DMS53 (cell line): ENCODE results near the gene SRGAP1.
A peak's percentile ranks its signal among the peaks of the same experiment; 100 is the strongest.

Source experiments
- DNase-seq: peaks from one replicate; lab custom pipeline; 2025; lab: John Stamatoyannopoulos, UW

SRGAP1 gene

DNA sequence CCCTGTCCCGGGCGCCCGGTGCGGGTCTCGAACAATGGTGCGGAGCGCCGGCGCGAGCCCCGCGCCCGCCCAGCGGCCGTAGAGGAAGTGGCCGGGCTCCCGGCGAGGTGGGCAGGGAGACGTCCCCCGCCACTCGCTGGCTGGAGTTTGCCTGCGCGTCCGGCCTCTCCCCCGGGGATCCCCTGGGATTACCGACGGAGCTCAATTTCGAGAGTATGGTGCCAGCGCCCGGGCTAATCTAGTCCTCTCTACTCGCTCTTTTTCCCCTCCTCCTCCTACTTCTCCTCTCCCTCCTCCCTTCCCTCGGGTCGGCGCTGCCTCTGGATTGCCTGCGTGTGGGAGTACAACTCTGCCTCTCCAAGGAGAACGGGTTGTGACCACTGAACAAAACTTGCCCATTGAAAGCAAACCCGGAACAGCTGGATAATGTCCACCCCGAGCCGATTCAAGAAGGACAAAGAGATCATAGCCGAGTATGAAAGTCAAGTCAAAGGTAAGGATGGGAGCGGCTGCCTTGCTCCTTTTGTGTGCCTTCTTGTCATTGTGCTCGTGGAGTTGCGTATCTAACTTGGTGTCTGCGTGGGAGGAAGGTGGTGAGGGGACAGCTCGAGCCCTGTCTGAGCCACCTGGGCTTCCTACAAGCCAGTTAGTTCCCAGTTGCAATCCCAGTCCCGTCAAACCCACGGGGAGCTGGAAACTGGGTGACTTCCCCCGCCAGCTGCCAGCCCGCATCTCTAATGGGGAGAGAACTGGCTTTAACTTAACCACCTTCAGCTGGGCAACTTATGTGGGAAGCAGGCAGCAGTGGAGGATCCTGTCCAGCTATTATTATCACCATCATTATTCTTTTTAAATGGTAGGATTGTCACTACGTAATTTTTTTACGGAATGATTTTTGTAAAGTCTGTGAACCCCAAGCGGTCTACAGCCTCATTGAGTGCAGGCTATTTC is at the start of gene SRGAP1:
TSS of gene SRGAP1 (plus strand) at position 310 of the 951 bp plus-strand sequence. CDS start at position 427, 117 bp downstream.
- DNase-seq, result peak; percentile 83

DNA sequence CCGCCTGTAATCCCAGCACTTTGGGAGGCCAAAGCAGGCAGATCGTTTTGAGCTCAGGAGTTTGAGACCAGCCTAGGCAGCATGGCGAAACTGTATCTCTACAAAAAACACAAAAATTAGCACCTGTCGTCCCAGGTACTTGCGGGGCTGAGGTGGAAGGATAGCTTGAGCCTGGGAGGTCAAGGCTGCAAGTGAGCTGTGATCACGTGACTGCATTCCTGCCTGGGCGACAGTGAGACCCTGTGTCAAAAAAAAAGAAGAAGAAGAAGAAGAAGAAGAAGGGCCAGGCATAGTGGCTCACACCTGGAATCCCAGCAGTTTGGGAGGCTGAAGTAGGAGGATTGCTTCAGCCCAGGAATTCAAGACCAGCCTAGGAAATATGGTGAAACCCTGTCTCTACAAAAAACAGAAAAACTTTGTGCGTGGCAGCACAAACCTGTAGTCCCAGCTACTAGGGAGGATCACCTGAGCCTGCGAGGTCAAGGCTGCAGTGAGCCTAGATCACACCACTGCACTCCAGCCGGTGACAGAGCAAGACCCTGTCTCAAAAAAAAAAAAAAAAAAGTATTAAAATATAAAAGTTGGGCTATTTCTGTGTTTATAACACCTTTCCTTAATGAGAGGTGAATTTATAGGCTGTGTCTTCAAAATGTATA is 49.3 kb upstream of the SRGAP1 start:
- no peak for DNase-seq

DNA sequence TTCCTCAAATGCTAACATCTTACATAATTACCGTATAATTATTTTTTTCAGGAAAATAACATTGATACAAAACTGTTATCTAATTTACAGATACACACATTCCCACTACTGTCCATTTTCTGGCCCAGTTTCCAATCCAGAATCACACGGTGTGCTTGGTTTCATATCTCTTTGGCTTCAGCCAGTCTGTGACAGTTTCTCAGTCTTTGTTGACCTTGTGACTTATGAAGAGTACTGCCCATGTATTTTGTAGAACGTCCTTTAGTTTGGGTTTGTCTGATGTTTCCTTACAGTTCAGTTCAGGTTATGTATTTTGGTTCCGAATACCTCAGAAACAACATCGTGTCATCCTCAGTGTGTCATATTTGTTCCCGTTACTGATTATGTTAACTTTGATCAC is 48.6 kb upstream of the SRGAP1 start:
- DNase-seq, result no peak

DNA sequence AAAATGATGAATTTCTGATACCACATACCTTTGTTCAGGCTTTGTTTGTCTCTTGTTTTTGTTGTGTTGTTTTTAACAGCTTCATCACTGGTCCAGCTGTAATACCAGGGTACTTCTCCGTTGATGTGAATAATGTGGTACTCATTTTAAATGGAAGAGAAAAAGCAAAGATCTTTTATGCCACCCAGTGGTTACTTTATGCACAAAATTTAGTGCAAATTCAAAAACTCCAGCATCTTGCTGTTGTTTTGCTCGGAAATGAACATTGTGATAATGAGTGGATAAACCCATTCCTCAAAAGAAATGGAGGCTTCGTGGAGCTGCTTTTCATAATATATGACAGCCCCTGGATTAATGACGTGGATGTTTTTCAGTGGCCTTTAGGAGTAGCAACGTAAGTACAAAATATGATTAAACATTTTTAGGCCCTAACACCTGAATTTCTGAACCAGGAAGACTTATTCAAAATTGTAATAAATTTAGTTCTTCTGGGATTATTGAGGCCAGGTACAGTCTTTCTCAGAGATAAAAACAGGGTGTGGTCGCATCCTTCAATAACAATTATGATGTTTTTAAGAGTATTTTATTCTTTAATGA is 42.4 kb upstream of the SRGAP1 start:
- peak; percentile 82 for DNase-seq

DNA sequence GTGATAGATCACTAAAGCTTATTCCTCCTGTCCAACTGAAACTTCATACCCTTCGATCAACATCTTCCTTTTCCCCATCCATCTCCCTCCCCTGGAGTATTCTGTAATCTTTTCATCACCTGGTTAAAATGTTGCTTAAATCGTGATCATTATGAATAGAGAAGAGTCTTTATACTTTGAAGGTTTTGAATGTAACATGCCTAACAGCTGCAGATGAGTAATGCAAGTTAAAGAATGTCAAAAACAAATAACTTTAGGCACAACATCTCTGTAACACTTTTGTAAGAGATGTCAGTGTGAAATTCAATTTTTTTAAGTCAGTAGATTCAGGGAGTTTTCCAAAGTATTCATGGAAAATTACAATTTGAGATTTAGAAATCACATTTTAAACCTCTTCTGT is 39.8 kb upstream of the SRGAP1 start:
- no peak for DNase-seq

DNA sequence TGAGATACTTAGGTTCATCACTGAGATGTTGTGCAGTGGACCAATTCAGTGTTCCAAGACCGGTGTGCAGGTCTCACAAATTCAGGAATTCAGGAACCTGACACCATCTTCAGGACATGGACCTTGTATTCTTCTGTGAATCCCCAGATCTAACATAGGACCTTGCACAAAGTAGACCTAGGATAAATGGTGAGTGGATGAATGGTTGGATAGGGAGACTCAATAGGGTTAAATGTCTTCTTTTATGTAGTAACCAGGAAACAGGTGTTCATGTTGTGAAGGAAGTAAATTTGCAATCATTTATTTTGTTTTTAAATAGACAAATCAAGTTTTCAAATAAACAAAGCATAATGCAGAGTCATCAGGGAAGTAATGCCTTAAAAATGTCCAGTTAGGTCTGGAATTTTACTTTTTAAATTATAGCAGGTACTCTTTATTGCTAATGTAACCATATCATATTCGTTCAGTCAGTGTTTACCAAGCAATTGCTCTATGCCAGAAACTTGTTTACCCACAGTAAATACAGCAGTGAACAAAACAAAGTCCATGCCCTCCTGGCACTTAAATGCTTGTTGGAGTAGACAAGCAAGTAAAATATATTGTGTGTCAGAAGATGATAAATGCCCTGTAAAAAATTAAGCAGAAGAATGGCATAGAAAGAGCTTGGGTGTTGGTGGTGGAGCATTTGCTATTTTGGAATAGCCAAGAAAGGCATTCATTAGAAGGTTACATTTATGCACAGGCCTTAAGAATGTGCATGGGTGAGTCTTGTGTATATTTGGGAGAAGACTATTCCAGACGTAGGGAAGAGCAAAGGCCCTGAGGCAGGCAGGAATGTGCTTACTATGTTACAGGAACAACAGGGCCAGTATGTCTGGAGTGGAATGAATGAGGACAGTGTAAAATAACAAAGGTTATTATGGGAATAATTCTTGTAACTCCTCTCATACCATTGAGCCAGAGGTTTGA is 38.5 kb upstream of the SRGAP1 start:
- DNase-seq, result peak; percentile 97

DNA sequence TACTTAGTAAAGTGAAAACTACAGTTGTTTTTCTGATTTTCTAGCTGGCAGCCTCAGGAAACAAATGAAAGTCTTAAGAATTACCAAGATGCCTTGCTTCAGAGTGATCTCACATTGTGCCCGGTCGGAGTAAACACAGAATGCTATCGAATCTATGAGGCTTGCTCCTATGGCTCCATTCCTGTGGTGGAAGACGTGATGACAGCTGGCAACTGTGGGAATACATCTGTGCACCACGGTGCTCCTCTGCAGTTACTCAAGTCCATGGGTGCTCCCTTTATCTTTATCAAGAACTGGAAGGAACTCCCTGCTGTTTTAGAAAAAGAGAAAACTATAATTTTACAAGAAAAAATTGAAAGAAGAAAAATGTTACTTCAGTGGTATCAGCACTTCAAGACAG is 35.9 kb upstream of the SRGAP1 start:
- DNase-seq, result no peak

DNA sequence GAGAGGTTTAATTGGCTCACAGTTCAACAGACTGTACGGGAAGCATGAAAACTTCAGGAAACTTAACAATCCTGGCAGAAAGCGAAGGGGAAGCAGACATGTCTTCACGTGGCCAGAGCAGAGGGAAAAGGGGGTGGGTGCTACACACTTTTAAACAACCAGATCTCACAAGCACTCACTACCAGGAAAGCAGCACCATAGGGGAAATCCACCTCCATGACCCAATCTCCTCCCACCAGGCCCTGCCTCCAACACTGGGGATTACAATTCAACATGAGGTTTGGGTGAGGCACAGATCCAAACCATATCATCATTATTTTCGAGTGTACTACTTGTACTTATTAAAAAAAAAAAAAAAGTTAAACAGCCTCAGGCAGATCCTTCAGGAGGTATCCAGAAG is 34.9 kb upstream of the SRGAP1 start:
- no peak for DNase-seq

DNA sequence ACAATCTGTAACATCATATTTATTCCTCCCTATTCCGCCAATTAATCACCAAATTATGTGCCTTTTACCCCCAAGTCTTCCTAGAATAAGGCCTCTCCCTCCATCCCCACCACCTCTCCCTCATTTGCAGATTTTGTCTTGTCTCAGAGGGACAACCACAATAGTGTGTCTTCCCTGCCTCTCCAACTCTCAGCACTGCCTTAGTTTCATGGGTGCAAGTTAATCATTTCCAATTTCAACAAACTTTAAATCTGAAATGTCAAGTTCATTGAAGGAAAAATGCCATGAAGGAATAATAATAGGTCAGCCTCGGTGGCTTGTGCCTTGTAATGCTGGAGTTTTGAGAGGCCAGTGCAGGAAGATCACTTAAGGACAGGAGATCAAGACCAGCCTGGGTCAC is 33.2 kb upstream of the SRGAP1 start:
- DNase-seq, result no peak

DNA sequence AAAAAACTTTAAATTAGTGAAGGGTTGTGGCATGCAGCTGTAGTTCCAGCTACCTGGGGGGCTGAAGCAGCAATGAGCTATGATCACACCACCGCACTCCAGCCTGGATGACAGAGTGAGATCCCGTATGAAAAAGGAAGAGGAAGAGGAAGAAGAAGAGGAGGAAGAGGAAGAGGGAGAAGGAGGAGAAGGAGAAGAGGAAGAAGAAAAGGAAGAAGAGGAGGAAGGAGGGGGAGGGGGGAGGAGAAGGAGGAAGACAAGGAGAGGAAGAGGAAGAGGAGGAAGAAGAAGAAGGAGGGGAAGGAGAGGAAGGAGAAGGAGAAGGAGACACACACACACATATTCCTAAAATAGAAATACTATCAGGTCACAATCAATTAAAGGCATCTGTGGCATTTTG is 32.7 kb upstream of the SRGAP1 start:
- DNase-seq, result no peak

DNA sequence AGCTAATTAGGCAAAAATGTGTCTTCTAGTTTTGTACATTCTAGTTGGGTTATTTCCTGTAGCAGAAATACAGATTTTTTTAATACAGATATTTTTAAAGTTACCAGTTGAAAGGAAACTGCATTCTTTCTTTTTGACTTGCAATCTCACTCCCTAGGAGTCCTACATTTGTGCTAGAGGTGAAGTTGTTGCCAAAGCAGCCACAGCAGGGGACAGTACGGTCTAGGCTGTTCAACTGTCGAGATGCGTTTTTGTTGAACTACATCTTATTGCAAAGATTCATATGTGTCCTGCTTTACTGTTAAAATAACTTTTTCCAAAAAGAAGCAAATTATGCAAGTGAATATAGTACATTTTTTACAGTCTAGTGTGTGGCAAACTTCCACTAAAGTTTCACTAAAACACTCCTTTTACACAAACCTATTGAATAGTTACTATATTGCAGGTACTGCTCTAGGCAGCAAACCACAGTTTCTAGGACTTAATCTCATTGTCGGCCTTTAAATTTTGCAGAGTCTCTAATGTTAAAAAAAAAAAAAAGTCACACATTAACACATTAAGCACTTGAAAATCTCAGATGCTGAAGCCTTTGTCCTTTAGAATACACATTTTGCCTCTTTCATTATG is 30.2 kb upstream of the SRGAP1 start:
- no peak for DNase-seq

DNA sequence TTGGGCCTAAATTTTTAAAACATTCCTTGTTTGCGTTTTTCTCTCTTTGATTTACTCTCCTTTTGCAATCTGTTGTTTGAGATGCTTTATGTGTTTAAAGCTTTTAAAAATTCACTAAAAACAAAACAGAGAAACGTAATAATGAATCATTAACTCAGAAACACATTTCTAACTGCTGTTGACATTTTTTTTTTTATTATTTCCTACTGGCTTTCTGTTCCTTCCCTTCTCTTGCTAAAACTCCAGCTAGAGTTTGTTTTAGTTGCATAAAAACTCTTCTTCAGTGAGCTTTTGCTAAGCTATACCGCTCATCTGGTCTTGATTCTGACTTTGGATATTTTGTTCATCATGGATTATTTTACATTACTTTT is 29.0 kb upstream of the SRGAP1 start:
- no peak for DNase-seq

DNA sequence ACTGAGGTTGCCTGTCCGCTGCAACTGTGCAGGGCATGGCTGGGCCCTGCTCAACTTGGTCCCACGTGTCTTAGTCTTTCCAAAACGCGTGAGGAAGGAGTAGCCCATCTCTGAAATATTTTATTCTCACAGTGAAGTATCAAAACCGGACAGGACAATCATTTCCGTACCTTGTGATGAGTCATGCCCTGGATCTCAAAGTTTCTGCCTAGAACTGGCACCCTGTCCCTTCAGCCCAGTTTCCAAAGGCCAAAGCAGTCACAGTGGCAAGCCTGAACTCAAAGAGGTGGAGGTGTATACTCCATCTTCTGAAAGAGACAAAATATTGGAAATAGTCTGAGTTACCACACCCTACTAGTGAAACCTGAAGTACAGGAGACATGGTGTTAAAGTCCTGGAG is 28.5 kb upstream of the SRGAP1 start:
- no peak for DNase-seq

DNA sequence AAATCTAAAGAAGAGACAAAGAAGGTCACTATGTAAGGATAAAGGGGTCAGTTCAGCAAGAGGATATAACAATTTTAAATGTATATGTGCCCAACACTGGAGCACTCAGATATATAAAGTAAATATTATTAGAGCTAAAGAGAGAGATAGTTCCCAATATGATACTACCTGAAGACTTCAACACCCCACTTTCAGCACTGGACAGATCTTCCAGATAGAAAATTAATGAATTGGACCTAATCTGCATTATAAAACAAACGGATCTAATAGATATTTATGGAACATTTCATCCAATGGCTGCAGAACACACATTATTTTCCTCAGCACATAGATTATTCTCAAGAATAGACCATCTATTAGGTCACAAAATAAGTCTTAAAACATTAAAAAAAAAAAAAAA is 24.1 kb upstream of the SRGAP1 start:
- no peak for DNase-seq

DNA sequence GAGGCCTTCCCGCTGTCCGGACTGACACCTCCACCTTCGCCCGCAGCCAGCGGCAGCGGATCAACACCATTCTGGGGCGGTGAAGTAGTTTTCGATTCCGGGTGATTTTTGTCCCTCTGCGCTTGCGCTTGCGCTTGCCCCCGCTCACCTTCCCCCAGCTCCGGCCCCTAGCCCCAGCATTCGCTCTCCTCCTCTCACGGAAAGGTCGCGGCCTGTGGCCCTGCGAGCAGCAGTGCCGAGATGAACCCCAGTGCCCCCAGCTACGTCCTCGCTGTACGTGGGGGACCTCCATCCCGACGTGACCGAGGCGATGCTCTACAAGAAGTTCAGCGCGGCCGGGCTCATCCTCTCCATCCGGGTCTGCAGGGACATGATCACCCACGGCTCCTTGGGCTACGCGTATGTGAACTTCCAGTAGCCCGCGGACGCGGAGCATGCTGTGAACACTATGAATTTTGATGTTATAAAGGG is 22.7 kb upstream of the SRGAP1 start:
- no peak for DNase-seq

DNA sequence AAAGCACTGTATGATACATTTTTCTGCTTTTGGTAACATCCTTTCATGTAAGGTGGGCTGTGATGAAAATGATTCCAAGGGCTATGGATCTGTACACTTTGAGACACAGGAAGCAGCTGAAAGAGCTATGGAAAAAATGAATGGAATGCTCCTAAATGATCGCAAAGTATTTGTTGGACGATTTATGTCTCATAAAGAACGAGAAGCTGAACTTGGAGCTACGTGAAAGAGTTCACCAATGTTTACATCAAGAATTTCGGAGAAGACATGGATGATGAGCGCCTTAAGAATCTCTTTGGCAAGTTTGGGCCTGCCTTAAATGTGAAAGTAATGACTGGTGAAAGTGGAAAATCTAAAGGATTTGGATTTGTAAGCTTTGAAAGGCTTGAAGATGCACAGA is 22.1 kb upstream of the SRGAP1 start:
- DNase-seq, result no peak

DNA sequence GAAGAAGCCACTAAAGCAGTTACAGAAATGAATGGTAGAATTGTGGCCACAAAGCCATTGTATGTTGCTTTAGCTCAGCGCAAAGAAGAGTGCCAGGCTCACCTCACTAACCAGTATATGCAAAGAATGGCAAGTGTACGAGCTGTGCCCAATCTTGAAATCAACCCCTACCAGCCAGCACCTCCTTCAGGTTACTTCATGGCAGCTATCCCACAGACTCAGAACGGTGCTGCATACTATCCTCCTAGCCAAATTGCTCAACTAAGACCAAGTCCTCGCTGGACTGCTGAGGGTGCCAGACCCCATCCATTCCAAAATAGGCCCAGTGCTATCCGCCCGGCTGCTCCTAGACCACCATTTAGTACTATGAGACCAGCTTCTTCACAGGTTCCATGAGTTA is 21.5 kb upstream of the SRGAP1 start:
- peak; percentile 36 for DNase-seq

DNA sequence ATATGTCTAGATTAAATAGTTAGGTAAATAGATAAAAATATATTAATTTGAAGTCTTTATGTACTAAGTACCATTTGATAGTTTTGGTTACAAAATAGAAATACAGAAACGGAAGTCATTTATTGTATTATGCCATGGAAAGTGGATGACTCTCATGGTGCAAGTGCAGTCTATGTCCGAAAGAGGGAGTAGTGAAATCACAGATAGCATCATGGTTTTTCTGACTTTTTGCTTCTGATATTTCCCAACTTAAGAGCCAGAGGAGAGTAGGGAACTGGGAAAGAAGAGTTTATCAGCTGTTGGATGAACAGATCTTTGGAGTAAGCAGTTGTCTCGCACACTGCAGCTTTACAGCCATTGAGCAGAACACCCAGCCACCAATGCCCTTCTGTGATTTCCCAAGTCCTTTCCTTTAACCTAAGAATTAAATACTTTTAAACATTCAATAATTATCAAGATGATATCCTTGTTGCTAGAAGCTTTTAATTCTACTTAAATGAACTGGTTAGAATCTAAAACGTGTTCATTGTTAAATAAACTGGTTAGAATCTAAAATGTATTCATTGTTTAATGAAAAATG is 18.4 kb upstream of the SRGAP1 start:
- peak; percentile 86 for DNase-seq

DNA sequence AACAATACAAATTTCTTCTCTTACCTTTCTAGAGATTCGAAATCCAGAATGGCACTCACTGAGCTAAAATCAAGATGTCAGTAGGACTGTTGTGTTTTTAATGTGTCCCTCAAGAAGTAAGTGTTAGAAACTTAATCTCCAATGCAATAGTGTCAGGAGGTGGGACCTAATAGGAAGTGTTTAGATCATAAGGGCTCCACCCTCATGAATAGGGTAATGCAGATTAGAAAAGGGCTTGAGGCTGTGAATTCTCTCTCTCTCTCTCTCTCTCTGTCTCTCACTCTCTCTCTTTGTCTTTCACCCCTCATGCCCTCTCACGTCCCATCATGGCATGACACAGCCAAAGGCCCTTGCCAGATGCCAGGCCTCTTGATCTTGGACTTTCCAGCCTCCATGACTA is 15.6 kb upstream of the SRGAP1 start:
- DNase-seq, result no peak

DNA sequence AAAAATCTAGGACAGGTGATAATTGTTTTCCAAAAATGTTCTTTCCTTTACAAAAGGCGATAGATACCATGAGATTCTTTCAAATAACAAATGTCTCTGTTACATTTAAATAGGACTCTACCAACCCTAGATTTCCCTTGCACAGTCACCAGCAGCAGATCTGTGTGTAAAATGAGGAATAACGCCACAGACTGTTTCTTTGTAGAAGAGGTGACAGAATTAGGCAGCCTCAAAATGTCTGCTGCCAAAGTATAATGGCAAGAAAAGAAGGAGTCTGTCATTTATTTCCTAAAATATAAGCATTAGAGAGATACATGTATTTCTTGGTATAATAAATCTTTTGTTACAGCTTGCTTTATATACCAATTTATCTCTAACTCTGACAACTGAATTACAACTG is 8.5 kb upstream of the SRGAP1 start:
- no peak for DNase-seq

DNA sequence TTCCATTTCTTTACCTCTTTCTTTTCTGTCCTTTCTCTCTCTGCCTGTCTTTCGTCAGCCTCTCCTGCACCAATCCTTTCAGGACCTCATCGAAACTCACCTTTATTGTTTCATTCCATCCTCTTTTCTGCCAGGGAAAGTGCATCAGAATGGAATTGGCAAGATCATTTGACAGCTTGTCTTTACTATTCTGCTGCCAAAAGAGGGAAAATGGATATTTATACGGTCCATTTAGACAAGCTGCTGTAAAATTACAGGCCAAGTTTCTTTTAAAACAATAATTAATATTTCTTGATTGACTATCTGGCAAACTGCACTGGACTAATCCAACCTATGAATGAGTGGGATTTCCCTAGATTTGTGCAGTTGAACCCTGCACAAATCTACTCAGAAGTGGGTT is 7.6 kb upstream of the SRGAP1 start:
- DNase-seq, result no peak
